ENCODE data around the gene MBD3.

MBD3 gene

DNA sequence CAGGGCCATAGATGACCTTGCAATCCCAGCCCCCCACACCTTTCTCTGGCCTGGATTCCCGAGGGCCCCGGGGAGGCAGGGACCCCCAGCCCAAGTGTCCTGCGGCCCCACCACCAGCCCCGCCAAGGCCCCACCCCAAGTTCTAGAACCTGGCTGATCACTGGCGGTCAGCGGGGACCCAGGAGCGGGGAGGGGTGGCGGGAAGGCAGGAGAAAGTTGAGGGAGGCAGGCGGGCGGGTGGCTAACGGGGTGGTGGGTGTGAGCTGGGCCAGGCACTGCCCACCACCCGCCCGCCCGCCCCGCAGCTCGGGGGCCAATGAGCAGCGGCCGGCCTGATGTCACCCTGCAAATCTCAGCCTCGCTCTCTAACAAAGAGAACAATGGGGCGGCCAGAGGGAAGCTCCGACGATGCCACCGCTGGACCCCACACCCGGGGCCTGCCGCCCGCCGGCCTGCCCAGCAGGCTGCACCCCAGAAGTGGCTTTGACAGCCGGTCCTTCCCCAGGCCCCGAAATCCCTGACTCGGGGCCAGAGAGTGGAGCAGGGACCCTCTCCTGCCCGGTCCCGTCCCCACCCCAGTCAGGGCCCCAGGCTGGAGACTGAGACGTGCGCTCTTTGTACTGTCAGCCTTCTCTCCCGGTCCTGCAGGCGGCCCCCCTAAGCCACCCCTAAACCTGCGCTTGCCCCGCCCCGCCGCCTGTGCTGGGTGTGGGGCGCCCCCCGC is 26.1 kb downstream of the MBD3 start:
- TF ChIP-seq, protein P1, sequence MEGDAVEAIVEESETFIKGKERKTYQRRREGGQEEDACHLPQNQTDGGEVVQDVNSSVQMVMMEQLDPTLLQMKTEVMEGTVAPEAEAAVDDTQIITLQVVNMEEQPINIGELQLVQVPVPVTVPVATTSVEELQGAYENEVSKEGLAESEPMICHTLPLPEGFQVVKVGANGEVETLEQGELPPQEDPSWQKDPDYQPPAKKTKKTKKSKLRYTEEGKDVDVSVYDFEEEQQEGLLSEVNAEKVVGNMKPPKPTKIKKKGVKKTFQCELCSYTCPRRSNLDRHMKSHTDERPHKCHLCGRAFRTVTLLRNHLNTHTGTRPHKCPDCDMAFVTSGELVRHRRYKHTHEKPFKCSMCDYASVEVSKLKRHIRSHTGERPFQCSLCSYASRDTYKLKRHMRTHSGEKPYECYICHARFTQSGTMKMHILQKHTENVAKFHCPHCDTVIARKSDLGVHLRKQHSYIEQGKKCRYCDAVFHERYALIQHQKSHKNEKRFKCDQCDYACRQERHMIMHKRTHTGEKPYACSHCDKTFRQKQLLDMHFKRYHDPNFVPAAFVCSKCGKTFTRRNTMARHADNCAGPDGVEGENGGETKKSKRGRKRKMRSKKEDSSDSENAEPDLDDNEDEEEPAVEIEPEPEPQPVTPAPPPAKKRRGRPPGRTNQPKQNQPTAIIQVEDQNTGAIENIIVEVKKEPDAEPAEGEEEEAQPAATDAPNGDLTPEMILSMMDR (conservative IDR thresholded peaks at IDR 0.05; ENCODE audit: low read length), result no peak
- peak; percentile 78 for DNase-seq (ENCODE audit: low read depth)
- peak overlapping the region; percentile 76 for H3K4me3 ChIP-seq (ENCODE audit: low read length)

DNA sequence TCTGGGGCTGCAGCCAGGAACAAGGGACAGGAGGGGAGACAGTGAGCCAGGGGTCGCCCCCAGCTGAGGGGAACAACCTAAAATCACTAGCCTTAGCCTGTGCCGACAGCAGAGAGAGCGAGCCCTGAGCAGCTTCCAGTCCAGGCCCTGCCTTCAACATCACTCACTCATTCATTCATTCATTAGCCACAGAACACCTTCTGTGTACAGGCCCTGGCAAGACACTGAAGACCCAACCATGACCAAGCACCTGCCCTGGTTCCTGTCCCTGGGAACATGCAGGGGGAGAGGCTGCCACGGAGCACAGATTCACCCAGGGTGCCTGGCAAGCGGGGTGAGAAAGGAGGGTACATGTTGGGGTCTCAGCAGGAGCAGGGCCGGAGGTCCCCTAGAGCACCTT is 29.4 kb downstream of the MBD3 start:
- no peak for DNase-seq (ENCODE audit: low read depth)
- TF ChIP-seq, protein P1 (conservative IDR thresholded peaks at IDR 0.05; ENCODE audit: low read length), result no peak
- H3K4me3 ChIP-seq (ENCODE audit: low read length), result no peak overlapping the region

GRCh38 chr19:1561236-1561842 is 31.3 kb downstream of the MBD3 start:
- no peak overlapping the region for H3K4me3 ChIP-seq (ENCODE audit: low read length)
- TF ChIP-seq, protein P1 (conservative IDR thresholded peaks at IDR 0.05; ENCODE audit: low read length), result no peak
- no peak for DNase-seq (ENCODE audit: low read depth)

- TF ChIP-seq, protein P1 (conservative IDR thresholded peaks at IDR 0.05; ENCODE audit: low read length), result no peak
- DNase-seq (ENCODE audit: low read depth), result no peak
Observed at GRCh38 chr19:1560286-1560882, 32.3 kb downstream of the MBD3 start.

DNA sequence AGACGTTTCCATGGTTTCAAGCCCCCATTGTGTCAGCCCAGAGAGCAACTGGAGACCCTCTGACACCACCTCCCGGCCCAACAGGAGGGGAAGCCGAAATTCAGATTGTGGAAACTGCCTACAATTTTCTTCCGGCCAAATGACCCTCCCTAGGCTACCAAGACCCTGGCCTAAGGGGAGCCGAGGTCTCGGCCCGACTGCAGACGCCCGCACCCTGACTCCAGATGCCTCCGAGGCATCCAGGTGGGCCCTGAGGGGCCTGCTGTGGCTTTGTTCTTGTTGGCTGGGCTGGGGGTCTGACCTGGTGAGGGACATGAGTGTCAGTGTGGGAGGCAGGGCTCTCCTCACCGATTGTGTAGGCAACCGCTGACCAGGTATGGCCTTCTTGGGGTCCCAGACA is 34.1 kb downstream of the MBD3 start:
- DNase-seq (ENCODE audit: low read depth), result no peak
- TF ChIP-seq, protein P1 (conservative IDR thresholded peaks at IDR 0.05; ENCODE audit: low read length), result no peak
- no peak overlapping the region for H3K4me3 ChIP-seq (ENCODE audit: low read length)

More at GRCh38 chr19:1560286-1560882, 32.3 kb downstream of the MBD3 start:
- no peak overlapping the region for H3K4me3 ChIP-seq (ENCODE audit: low read length)

- DNase-seq (ENCODE audit: low read depth), result no peak
- TF ChIP-seq, protein P1 (conservative IDR thresholded peaks at IDR 0.05; ENCODE audit: low read length), result no peak
- H3K4me3 ChIP-seq (ENCODE audit: low read length), result no peak overlapping the region
Observed at GRCh38 chr19:1556390-1557070, 36.1 kb downstream of the MBD3 start.
